Nephron (organoid): ENCODE results near the gene CENPC.
"Not testable (repeated sequence)": the region's sequence is repeated elsewhere in the genome, so short reads cannot be mapped to it uniquely, and the experiment has no call there.

ENCODE experiments used
- H3K27ac Mint-ChIP-seq, 3 experiments: 2 replicates each; pipeline ENCODE4 v1.8.0; 2020; ENCODE audit warnings: mixed read lengths in 3 of 3, mild to moderate bottlenecking in 2 of 3, moderate library complexity in 1 of 3
- H3K27me3 Mint-ChIP-seq: 2 replicates; pipeline ENCODE4 v1.8.0; 2021; ENCODE audit warnings: low read depth, mild to moderate bottlenecking, moderate library complexity, mixed read lengths
- H3K36me3 Mint-ChIP-seq: 2 replicates; pipeline ENCODE4 v1.8.0; 2020; ENCODE audit warnings: low read depth, mixed read lengths
- H3K4me1 Mint-ChIP-seq: 2 replicates; pipeline ENCODE4 v1.8.0; 2020; ENCODE audit warnings: mixed read lengths
- H3K4me3 Mint-ChIP-seq, 3 experiments: 2 replicates each; pipeline ENCODE4 v1.8.0; 2020; ENCODE audit warnings: mild to moderate bottlenecking in 3 of 3, mixed read lengths in 3 of 3, moderate library complexity in 2 of 3
- H3K9me3 Mint-ChIP-seq: 2 replicates; pipeline ENCODE4 v1.8.0; 2020; ENCODE audit warnings: mixed read lengths
- TF ChIP-seq, protein P1 (sequence below), 3 experiments: fragments of 200-600 bp; sonication (generic); IDR thresholded peaks; one replicate each; pipeline ENCODE4 v1.5.0; 2021; ENCODE audit warnings: antibody characterized with exemption in 3 of 3; ENCODE audit not compliant: unreplicated experiment in 3 of 3

The CENPC gene

DNA sequence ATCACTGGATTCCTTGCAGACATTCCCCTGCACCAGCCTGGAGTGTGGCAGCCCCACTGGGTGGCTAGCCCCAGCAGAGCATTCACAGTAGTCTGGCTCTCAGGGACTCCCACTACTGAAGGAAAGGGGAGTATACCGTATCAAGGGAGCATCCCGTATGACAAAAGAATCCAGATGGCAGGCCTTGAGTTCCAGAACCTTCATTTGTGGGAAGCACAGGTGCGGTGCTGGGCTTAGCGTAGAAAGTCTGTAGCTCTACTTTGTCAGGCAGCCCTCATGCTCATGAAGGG lies 79.6 kb downstream of the CENPC start:
- TF ChIP-seq, protein P1, sequence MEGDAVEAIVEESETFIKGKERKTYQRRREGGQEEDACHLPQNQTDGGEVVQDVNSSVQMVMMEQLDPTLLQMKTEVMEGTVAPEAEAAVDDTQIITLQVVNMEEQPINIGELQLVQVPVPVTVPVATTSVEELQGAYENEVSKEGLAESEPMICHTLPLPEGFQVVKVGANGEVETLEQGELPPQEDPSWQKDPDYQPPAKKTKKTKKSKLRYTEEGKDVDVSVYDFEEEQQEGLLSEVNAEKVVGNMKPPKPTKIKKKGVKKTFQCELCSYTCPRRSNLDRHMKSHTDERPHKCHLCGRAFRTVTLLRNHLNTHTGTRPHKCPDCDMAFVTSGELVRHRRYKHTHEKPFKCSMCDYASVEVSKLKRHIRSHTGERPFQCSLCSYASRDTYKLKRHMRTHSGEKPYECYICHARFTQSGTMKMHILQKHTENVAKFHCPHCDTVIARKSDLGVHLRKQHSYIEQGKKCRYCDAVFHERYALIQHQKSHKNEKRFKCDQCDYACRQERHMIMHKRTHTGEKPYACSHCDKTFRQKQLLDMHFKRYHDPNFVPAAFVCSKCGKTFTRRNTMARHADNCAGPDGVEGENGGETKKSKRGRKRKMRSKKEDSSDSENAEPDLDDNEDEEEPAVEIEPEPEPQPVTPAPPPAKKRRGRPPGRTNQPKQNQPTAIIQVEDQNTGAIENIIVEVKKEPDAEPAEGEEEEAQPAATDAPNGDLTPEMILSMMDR (IDR thresholded peaks at IDR 0.05; ENCODE audit: unreplicated experiment in 3 of 3), result no peak
- no peak overlapping the region for H3K4me3 Mint-ChIP-seq
- no peak overlapping the region for H3K27ac Mint-ChIP-seq
- no peaks in the 10 kb centered on the region for H3K27me3 Mint-ChIP-seq
- H3K36me3 Mint-ChIP-seq, result peaks cover 42% of the 10 kb centered on the region
- H3K4me1 Mint-ChIP-seq, result peaks cover 2% of the 10 kb centered on the region
- no peaks in the 10 kb centered on the region for H3K9me3 Mint-ChIP-seq

DNA sequence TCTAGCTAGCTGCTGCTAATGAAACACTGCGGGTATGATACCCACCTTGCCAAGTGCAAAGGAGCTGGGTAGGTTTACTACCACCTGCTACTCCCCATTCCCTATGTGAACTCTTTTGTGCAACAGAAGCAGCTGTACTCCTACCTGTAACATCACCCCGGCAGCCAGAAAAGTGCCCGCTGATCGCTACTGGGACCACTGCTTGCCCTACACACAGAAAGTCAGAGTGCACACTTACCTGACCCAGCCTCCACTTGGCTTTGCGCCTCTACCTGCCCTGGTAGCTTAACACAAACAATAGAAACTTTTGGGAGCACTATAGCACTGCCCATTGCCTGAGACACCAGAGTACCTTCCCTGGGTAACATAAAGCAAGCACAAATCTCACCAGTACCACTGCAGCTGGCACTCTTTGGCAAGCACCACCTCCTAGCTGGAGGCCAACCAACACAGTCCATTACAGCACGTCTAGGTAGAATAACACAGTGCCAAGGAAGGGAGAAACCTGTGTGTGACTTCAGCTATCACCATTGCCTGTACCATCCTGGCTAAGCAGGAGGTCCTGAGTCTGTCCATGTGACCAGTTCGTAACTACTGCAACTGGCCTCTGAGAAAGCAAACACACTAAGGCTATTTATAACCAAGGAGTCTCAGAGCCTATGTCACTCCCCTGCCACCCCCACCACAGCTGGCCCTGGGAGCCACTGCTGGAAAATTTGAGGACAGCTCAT lies 80.1 kb downstream of the CENPC start:
- H3K4me3 Mint-ChIP-seq, result no peak overlapping the region
- H3K9me3 Mint-ChIP-seq, result no peaks in the 10 kb centered on the region

DNA sequence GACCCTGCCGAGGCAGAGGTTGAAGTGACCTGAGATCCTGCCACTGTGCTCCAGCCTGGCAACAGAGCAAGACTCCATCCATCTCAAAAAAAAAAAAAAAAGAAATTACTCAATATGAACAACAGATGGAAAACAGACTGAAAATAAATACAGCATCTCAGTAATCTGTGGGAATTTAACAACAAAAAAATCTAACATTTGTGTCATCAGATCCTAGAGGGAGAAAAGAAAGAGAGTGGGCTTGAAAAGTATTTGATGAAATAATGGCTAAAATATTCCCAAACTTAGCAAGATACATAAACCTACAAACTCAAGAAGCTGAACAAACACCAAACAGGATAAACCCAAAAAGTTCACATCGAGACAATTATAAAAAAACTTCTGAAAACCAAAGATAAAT lies 84.7 kb downstream of the CENPC start:
- no peaks in the 10 kb centered on the region for H3K27me3 Mint-ChIP-seq
- H3K36me3 Mint-ChIP-seq, result peaks cover 49% of the 10 kb centered on the region
- no peaks in the 10 kb centered on the region for H3K4me1 Mint-ChIP-seq
- H3K27ac Mint-ChIP-seq, result no peak overlapping the region
- H3K9me3 Mint-ChIP-seq, result peaks cover 6% of the 10 kb centered on the region
- TF ChIP-seq, protein P1 (IDR thresholded peaks at IDR 0.05; ENCODE audit: unreplicated experiment in 3 of 3), result no peak
- no peak overlapping the region for H3K4me3 Mint-ChIP-seq

More for the DNA sequence above, 80.1 kb downstream of the CENPC start:
- no peaks in the 10 kb centered on the region for H3K27me3 Mint-ChIP-seq
- TF ChIP-seq, protein P1 (IDR thresholded peaks at IDR 0.05; ENCODE audit: unreplicated experiment in 3 of 3), result no peak
- no peak overlapping the region for H3K27ac Mint-ChIP-seq
- peaks cover 40% of the 10 kb centered on the region for H3K36me3 Mint-ChIP-seq
- no peaks in the 10 kb centered on the region for H3K4me1 Mint-ChIP-seq

DNA sequence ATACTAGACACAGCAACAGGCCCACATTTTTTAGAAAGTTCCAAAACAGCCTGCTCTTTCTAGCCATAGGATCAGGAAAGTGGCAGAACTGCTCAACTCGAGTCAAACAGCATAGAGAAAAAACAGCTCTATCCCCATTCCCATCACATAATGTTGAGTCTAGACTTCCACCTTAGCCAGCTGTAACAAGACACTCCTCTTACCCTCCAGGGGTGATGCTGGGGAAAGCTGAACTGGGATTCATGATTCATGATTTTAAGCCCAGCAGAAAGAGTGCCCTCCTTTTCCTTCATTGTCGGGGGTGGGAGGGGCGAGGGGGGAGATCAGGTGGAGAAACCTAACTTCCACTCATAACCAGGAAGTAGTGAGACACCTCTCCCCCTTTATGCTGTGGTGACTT lies 86.1 kb downstream of the CENPC start:
- no peaks in the 10 kb centered on the region for H3K27me3 Mint-ChIP-seq

DNA sequence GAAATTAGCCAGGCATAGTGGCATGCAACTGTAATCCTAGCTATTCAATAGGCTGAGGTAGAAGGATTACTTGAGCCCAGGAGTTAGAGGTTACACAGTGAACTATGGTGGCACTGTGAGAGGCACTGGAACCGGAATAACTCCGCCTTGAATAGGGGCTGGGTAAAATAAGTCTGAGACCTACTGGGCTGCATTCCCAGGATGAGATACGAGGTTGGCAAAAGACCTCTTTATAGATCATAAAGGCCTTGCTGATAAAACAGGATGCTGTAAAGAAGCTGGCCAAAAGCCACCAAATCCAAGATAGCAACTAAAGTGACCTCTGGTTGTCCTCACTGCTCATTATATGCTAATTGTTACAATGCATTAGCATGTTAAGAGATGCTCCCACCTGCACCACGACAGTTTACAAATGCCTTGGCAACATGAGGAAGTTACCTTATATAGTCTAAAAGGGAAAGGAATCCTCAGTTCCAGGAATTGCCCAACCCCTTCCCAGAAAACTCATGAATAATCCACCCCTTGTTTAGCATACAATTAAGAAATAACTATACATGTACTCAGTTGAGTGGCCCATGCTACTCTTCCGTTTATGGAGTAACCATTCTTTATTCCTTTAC lies 88.6 kb downstream of the CENPC start:
- no peak overlapping the region for H3K4me3 Mint-ChIP-seq
- no peak overlapping the region for H3K27ac Mint-ChIP-seq
- H3K36me3 Mint-ChIP-seq, result peaks cover 59% of the 10 kb centered on the region
- TF ChIP-seq, protein P1 (IDR thresholded peaks at IDR 0.05; ENCODE audit: unreplicated experiment in 3 of 3), result no peak
- no peaks in the 10 kb centered on the region for H3K4me1 Mint-ChIP-seq
- H3K9me3 Mint-ChIP-seq, result peaks cover 6% of the 10 kb centered on the region
- no peaks in the 10 kb centered on the region for H3K27me3 Mint-ChIP-seq

More for the DNA sequence above, 86.1 kb downstream of the CENPC start:
- Mint-ChIP-seq H3K4me3 (no peak overlapping the region), H3K9me3 (peaks cover 6% of the 10 kb centered on the region), H3K27ac (peak overlapping the region in 2 of 3 experiments; percentile 26 to 59), H3K36me3 (peaks cover 55% of the 10 kb centered on the region), H3K4me1 (no peaks in the 10 kb centered on the region)
- TF ChIP-seq, protein P1 (IDR thresholded peaks at IDR 0.05; ENCODE audit: unreplicated experiment in 3 of 3), result no peak

DNA sequence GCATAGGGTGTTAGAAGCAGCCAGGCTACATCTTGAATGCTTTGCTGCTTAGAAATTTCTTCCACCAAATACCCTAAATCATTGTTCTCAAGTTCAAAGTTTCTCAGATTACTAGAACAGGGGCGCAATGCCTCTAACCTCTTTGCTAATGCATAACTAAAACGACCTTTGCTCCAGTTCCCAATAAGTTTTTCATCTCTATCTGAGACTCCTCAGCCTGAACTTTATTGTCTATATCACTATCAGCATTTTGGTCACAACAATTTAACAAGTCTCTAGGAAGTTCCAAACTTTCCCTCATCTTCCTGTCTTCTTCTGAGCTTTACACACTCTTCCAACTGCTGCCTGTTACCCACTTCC lies 92.5 kb downstream of the CENPC start:
- H3K4me3 Mint-ChIP-seq, H3K9me3 Mint-ChIP-seq, H3K27me3 Mint-ChIP-seq, H3K4me1 Mint-ChIP-seq: not testable (repeated sequence)
- H3K27ac Mint-ChIP-seq, result peak overlapping the region; percentile 12 to 89 (median 19)
- peaks cover 53% of the 10 kb centered on the region for H3K36me3 Mint-ChIP-seq
